ENCODE data around the gene DZIP1L.

Gene DZIP1L

GRCh38 chr3:138135146-138135832, 19.9 kb upstream of the DZIP1L start:
- H3K27me3 ChIP-seq (ENCODE audit: insufficient read depth, low read length): no peaks in the 10 kb centered on the region
- H3K36me3 ChIP-seq (ENCODE audit: insufficient read depth, low read length): no peaks in the 10 kb centered on the region
- H3K27ac ChIP-seq (ENCODE audit: low read depth, low read length): no peak overlapping the region
- no peak overlapping the region for H3K4me3 ChIP-seq (ENCODE audit: low read length)
- H3K9me3 ChIP-seq (ENCODE audit: insufficient read depth, low read depth, low read length): no peaks in the 10 kb centered on the region
- H3K4me1 ChIP-seq (ENCODE audit: insufficient read depth, low read length): no peaks in the 10 kb centered on the region
- no peak overlapping the region for H3K9ac ChIP-seq (ENCODE audit: low read depth, low read length)
- WGBS: 90% methylated on average over 3 of the region's 3 CpGs

DNA sequence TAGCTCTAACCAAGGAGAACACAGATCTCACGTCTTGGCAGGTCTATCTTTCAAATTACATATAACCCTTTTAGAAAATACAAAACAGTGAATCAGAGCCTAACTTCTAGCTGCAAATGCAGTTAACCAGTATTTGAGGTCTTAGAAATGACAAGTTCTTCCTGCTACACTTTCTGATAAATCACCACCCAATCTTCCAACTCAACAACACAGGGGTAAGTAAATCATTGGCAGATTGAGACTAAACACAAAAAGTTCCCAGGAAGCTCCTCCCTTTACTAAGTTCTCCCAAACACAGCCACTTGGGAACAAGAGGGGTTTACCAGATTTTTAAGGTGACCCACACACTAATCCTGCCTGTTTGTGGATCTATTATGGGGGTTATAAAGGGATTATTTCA, 16.8 kb upstream of the DZIP1L start, which contains the start of gene A4GNT:
Gene A4GNT (minus strand): TSS at position 152 of the 400 bp plus-strand sequence. CDS start 1,134 bp downstream, outside the sequence.
- no peaks in the 10 kb centered on the region for H3K9me3 ChIP-seq (ENCODE audit: insufficient read depth, low read depth, low read length)
- no peaks in the 10 kb centered on the region for H3K36me3 ChIP-seq (ENCODE audit: insufficient read depth, low read length)

DNA sequence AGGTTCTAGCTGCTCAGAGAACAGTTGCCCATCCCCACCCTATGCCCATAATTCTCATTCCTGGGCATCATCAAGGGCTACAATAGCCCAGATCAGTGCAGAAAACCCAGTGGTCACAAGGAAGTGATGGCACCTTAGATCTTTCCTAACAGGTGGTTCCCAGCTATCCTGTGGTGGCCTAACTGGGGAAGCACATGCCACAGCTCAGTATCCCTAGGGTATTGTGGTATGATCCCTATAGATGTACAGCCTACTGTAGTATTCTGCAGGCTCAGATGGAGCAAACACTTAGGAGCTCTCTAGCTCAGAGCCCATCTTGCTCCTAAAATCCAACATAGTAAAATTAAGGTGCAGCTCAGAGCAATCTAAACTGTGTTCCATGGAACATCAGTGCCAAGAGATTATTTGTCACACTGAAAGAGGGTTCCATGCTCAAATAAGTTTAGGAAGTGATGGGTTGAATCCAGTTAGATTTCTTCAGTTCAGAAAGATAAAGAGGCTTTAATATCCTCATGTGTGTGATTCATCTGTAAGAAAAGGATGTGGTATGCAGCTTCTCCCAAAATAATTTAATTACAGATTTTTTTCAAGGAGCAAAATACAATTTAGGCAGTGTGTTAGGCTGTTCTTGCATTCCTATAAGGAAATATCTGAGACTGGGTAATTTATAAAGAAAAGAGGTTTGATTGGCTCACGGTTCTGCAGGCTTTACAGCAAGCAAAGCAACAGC, 12.4 kb upstream of the DZIP1L start:
- Histone ChIP-seq H3K4me3 (ENCODE audit: low read length) (no peak overlapping the region), H3K4me1 (ENCODE audit: insufficient read depth, low read length) (no peaks in the 10 kb centered on the region), H3K27ac (ENCODE audit: low read depth, low read length) (no peak overlapping the region), H3K27me3 (ENCODE audit: insufficient read depth, low read length) (no peaks in the 10 kb centered on the region), H3K9me3 (ENCODE audit: insufficient read depth, low read depth, low read length) (peaks cover 7% of the 10 kb centered on the region; the same call in 1 of the 2 replicates), H3K9ac (ENCODE audit: low read depth, low read length) (no peak overlapping the region), H3K36me3 (ENCODE audit: insufficient read depth, low read length) (no peaks in the 10 kb centered on the region)
- 90% methylated on average over 1 of the region's 1 CpG for WGBS

More for the DNA sequence above, 16.8 kb upstream of the DZIP1L start, which contains the start of gene A4GNT:
- Histone ChIP-seq H3K27me3 (ENCODE audit: insufficient read depth, low read length) (no peaks in the 10 kb centered on the region), H3K4me1 (ENCODE audit: insufficient read depth, low read length) (no peaks in the 10 kb centered on the region), H3K4me3 (ENCODE audit: low read length) (no peak within 1 kb of the TSS), H3K27ac (ENCODE audit: low read depth, low read length) (no peak within 1 kb of the TSS), H3K9ac (ENCODE audit: low read depth, low read length) (no peak within 1 kb of the TSS)
- 72% methylated on average over 1 of the region's 1 CpG for WGBS

GRCh38 chr3:138125548-138126221, 10.3 kb upstream of the DZIP1L start:
- WGBS: 80% methylated on average over 5 of the region's 5 CpGs
- Histone ChIP-seq H3K9ac (ENCODE audit: low read depth, low read length) (no peak overlapping the region), H3K27me3 (ENCODE audit: insufficient read depth, low read length) (no peaks in the 10 kb centered on the region), H3K9me3 (ENCODE audit: insufficient read depth, low read depth, low read length) (peaks cover 7% of the 10 kb centered on the region; the same call in 1 of the 2 replicates), H3K27ac (ENCODE audit: low read depth, low read length) (no peak overlapping the region), H3K4me1 (ENCODE audit: insufficient read depth, low read length) (no peaks in the 10 kb centered on the region), H3K4me3 (ENCODE audit: low read length) (no peak overlapping the region), H3K36me3 (ENCODE audit: insufficient read depth, low read length) (no peaks in the 10 kb centered on the region)

GRCh38 chr3:138124706-138125355, 9.4 kb upstream of the DZIP1L start:
- WGBS: 82% methylated on average over 9 of the region's 10 CpGs
- Histone ChIP-seq H3K4me1 (ENCODE audit: insufficient read depth, low read length) (no peaks in the 10 kb centered on the region), H3K4me3 (ENCODE audit: low read length) (no peak overlapping the region), H3K27ac (ENCODE audit: low read depth, low read length) (no peak overlapping the region), H3K9me3 (ENCODE audit: insufficient read depth, low read depth, low read length) (peaks cover 7% of the 10 kb centered on the region; the same call in 1 of the 2 replicates), H3K9ac (ENCODE audit: low read depth, low read length) (no peak overlapping the region), H3K27me3 (ENCODE audit: insufficient read depth, low read length) (no peaks in the 10 kb centered on the region), H3K36me3 (ENCODE audit: insufficient read depth, low read length) (no peaks in the 10 kb centered on the region)

DNA sequence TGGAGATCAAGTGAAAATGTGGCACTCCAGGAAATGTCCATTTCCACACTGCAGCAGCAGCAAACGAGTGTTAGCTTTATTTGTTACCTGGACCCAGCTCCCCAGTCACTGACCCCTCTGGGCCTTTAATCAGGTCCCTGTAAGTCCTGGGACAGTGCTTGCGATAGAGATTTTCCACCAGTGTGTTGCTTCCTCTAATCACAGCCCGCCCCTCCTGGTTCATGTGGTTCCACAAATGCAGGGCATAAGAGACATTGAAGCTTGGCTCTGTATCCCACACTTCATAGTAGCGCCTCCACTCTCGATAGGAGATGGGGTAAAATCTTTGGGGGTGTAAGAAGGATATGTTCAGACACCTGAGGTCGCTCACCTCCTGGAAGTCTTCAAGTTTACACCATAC, 8.8 kb upstream of the DZIP1L start:
- Histone ChIP-seq H3K36me3 (ENCODE audit: insufficient read depth, low read length) (no peaks in the 10 kb centered on the region), H3K9me3 (ENCODE audit: insufficient read depth, low read depth, low read length) (peaks cover 7% of the 10 kb centered on the region; the same call in 1 of the 2 replicates), H3K4me1 (ENCODE audit: insufficient read depth, low read length) (no peaks in the 10 kb centered on the region), H3K9ac (ENCODE audit: low read depth, low read length) (no peak overlapping the region), H3K4me3 (ENCODE audit: low read length) (no peak overlapping the region), H3K27ac (ENCODE audit: low read depth, low read length) (no peak overlapping the region), H3K27me3 (ENCODE audit: insufficient read depth, low read length) (no peaks in the 10 kb centered on the region)
- WGBS: 94% methylated on average over 3 of the region's 6 CpGs

- 87% methylated on average over 3 of the region's 4 CpGs for WGBS
- Histone ChIP-seq H3K36me3 (ENCODE audit: insufficient read depth, low read length) (no peaks in the 10 kb centered on the region), H3K9me3 (ENCODE audit: insufficient read depth, low read depth, low read length) (peaks cover 7% of the 10 kb centered on the region; the same call in 1 of the 2 replicates), H3K27me3 (ENCODE audit: insufficient read depth, low read length) (no peaks in the 10 kb centered on the region), H3K27ac (ENCODE audit: low read depth, low read length) (no peak overlapping the region), H3K4me1 (ENCODE audit: insufficient read depth, low read length) (no peaks in the 10 kb centered on the region; the same call in 1 of the 2 replicates), H3K4me3 (ENCODE audit: low read length) (no peak overlapping the region), H3K9ac (ENCODE audit: low read depth, low read length) (no peak overlapping the region)
Observed at GRCh38 chr3:138119423-138119766, 4.0 kb upstream of the DZIP1L start.

DNA sequence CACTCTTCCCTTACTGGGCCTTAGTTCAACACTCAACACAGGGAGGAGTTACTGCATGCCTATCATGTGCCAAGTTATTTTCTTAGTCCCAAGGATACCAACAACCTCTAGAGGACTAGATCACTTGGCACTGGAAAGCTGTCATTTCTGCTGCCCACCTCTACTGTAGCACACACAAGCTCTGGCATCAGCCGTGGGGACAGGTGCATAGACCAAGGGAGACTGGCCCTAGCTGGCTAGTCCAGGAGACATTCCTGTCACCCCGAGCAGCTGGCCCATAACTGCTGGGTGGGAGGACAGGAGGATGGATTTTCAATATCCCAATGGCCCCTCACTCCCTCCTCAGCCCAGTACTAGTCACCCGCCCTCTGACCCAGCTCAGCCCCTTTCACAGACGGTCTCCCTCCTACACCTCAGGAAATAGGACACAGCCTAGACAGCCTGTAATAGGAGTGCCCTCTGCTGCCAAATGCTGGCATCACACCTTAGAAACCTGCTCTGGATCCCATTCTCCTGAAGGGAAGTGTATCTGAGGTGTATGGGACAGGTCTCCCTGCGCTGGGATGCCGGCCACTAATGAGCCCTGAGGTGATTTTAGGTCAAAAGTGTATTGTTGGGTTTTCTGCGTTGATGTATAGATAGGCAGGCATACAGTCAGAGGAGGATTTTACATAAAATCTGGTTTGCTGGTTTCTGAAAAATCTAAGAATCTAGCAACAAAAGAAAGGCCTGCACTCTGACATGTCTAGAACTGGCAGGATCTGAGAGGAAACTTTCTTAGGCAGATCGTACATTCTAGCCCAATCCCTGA, 3.4 kb upstream of the DZIP1L start:
- Histone ChIP-seq H3K27me3 (ENCODE audit: insufficient read depth, low read length) (no peaks in the 10 kb centered on the region), H3K4me3 (ENCODE audit: low read length) (no peak overlapping the region), H3K36me3 (ENCODE audit: insufficient read depth, low read length) (no peaks in the 10 kb centered on the region), H3K9ac (ENCODE audit: low read depth, low read length) (no peak overlapping the region), H3K4me1 (ENCODE audit: insufficient read depth, low read length) (peaks cover 6% of the 10 kb centered on the region; the same call in 1 of the 2 replicates), H3K9me3 (ENCODE audit: insufficient read depth, low read depth, low read length) (peaks cover 5% of the 10 kb centered on the region; the same call in 1 of the 2 replicates), H3K27ac (ENCODE audit: low read depth, low read length) (no peak overlapping the region)
- WGBS: 45% methylated on average over 7 of the region's 8 CpGs

DNA sequence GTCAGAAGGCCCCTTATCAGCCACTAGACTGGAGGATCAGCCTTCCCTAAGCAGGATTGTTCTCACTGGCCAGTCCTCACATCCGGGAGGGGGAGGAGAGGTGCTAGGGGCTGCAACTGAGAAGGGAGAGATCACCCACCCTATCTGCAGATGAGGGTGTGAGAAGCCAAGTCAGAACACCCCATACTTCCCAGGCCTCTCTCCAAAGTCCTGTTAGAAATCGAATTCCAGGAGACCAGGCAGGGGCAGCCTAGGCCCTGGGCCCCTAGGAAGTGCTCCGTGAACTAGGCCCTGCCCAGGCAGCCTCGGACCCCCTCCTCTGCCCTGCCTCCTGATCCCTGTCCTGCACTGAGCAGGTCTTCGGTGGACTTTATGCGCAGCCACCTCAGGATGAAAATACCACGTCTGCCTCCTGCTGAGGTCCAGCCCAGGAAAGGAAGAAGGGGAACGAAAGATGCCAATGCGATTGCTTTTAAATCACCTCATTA, 933 bp downstream of the DZIP1L start:
- peak overlapping the region; percentile 67 for H3K27ac ChIP-seq (ENCODE audit: low read depth, low read length)
- peaks cover 15% of the 10 kb centered on the region; the same call in 1 of the 2 replicates for H3K4me1 ChIP-seq (ENCODE audit: insufficient read depth, low read length)
- no peaks in the 10 kb centered on the region for H3K27me3 ChIP-seq (ENCODE audit: insufficient read depth, low read length)
- H3K36me3 ChIP-seq (ENCODE audit: insufficient read depth, low read length): peaks cover 4% of the 10 kb centered on the region; the same call in 1 of the 2 replicates
- peak overlapping the region; percentile 95 for H3K4me3 ChIP-seq (ENCODE audit: low read length)
- peak overlapping the region; percentile 87 for H3K9ac ChIP-seq (ENCODE audit: low read depth, low read length)
- H3K9me3 ChIP-seq (ENCODE audit: insufficient read depth, low read depth, low read length): no peaks in the 10 kb centered on the region
- 4% methylated on average over 8 of the region's 9 CpGs for WGBS

DNA sequence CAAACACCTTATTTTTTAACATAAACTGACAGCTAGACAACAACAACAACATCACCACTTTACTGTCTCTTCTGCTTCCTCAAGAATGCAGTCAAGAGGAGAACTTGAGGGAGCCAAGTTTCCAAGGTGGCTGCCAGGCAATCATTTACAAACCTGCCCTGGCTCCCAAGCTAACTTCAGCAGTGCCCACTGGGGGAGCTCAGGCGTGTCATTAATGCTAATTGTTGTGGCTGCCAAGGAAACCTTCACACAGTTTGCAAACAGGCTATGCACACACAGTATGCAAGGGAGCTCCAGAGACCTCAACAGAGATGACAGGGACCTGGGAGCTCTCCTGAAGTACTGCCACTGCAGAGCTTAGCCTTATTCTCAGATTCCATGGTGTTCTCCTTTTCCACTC, 2.1 kb downstream of the DZIP1L start:
- H3K27me3 ChIP-seq (ENCODE audit: insufficient read depth, low read length): no peaks in the 10 kb centered on the region
- H3K4me1 ChIP-seq (ENCODE audit: insufficient read depth, low read length): peaks cover 15% of the 10 kb centered on the region; the same call in 1 of the 2 replicates
- no peak overlapping the region for H3K9ac ChIP-seq (ENCODE audit: low read depth, low read length)
- H3K27ac ChIP-seq (ENCODE audit: low read depth, low read length): no peak overlapping the region
- no peaks in the 10 kb centered on the region for H3K9me3 ChIP-seq (ENCODE audit: insufficient read depth, low read depth, low read length)
- H3K36me3 ChIP-seq (ENCODE audit: insufficient read depth, low read length): peaks cover 7% of the 10 kb centered on the region; the same call in 1 of the 2 replicates
- H3K4me3 ChIP-seq (ENCODE audit: low read length): no peak overlapping the region
- 24% methylated on average over 1 of the region's 1 CpG for WGBS

All from HUES64 (cell line).